GM19043 (cell line): ENCODE results near the gene TULP1.

Source experiments
- ATAC-seq: cut with Tn5 transposase; IDR thresholded peaks from one replicate; pipeline ENCODE4 v1.9.1; 2021; ENCODE audit warnings: low read depth; ENCODE audit not compliant: unreplicated experiment

Gene TULP1

GRCh38 chr6:35499372-35499771 is 13.3 kb downstream of the TULP1 start:
- ATAC-seq: no peak

GRCh38 chr6:35498422-35499067 is 14.2 kb downstream of the TULP1 start:
- no peak for ATAC-seq

GRCh38 chr6:35497571-35498421 is 14.9 kb downstream of the TULP1 start:
- ATAC-seq: no peak

- no peak for ATAC-seq
Observed at GRCh38 chr6:35496841-35497570, 15.7 kb downstream of the TULP1 start, which contains the start of gene TEAD3. TEAD3 (minus strand) TSS chr6:35497079.

- ATAC-seq: no peak
Observed at GRCh38 chr6:35496036-35496840, 16.5 kb downstream of the TULP1 start.

GRCh38 chr6:35495258-35496035 is 17.2 kb downstream of the TULP1 start:
- no peak for ATAC-seq

GRCh38 chr6:35494161-35494563 is 18.5 kb downstream of the TULP1 start:
- ATAC-seq: no peak

- ATAC-seq: no peak
Observed at GRCh38 chr6:35493307-35493983, 19.3 kb downstream of the TULP1 start.

GRCh38 chr6:35492974-35493284 is 19.8 kb downstream of the TULP1 start:
- ATAC-seq: no peak

- no peak for ATAC-seq
Observed at GRCh38 chr6:35492258-35492973, 20.3 kb downstream of the TULP1 start.

GRCh38 chr6:35491558-35492257 is 21.0 kb downstream of the TULP1 start:
- no peak for ATAC-seq

GRCh38 chr6:35490821-35491557 is 21.7 kb downstream of the TULP1 start:
- ATAC-seq: no peak

GRCh38 chr6:35489995-35490791 is 22.5 kb downstream of the TULP1 start:
- no peak for ATAC-seq

GRCh38 chr6:35489066-35489465 is 23.6 kb downstream of the TULP1 start:
- ATAC-seq: no peak

- ATAC-seq: no peak
Observed at GRCh38 chr6:35488517-35488862, 24.2 kb downstream of the TULP1 start.

- no peak for ATAC-seq
Observed at GRCh38 chr6:35487658-35488516, 24.8 kb downstream of the TULP1 start.
